ENCODE data around the gene C12orf75.

DNA sequence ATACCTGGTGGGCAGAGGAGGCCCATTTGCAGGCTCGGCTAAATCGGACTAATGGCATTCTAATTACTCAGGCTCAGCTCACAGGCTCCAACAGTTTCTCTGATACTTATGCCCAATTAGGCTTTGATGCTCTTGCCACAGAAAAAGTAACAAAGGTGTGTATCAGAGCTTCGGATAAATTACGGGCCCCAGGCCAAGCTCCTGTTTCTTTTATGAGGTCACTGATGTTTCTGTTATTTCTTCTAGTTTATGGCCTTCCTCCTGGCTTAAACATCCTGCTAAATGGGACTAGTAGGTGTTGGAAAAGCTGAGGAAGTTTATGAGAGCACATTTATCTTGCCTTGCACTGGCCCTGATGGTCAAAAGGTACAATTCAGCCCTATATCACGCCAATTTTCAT, 28.8 kb upstream of the C12orf75 start:
- no peak for TF ChIP-seq ZSCAN20 (CRISPR knock-in tag; IDR thresholded peaks at IDR 0.05; ENCODE audit: borderline replicate concordance)
- no peak for TF ChIP-seq RFX5 (IDR thresholded peaks at IDR 0.05; ENCODE audit: low read depth, low read length)
- no peak for TF ChIP-seq CHD4 (IDR thresholded peaks at IDR 0.05; ENCODE audit: borderline replicate concordance, low read length)
- TF ChIP-seq CTCF (CRISPR knock-in tag; IDR thresholded peaks at IDR 0.05) = no peak
- no peak for TF ChIP-seq JDP2 (CRISPR knock-in tag; IDR thresholded peaks at IDR 0.05; ENCODE audit: borderline replicate concordance)
- no peak for TF ChIP-seq PAX8 (CRISPR knock-in tag; IDR thresholded peaks at IDR 0.05; ENCODE audit: borderline replicate concordance)

Data from HepG2 (cell line).